ENCODE data around the gene ATF3. TPM values are rescaled to one million over a fixed set of nuclear protein-coding genes. Genes with fewer than 3 reads are reported as not detected.

Gene ATF3
- total RNA-seq, 1 donor from 2014 or later, result 23.9 TPM

DNA sequence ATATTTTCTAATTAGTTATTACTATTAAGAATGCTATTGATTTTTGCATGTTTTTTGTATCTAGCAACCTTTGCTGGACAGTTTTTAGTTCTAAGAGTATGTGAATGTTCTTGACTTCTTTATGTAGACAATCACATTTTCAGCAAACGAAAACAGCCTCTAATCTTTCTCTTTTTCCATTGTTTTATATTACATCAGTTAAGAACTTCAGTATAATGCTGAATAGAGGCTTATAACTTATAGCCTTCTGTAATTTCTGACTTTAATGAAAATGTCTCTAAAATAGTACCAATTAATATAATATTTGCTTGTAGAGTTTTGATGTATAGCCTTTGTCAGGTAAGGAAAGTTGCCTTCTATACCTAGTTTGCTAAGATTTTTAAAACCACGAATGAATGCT, 33.2 kb upstream of the ATF3 start:
- intact Hi-C loops (cut with micrococcal nuclease), result no loop called here
- peaks cover 6% of the 10 kb centered on the region for H3K4me1 Mint-ChIP-seq (ENCODE audit: low read depth)

DNA sequence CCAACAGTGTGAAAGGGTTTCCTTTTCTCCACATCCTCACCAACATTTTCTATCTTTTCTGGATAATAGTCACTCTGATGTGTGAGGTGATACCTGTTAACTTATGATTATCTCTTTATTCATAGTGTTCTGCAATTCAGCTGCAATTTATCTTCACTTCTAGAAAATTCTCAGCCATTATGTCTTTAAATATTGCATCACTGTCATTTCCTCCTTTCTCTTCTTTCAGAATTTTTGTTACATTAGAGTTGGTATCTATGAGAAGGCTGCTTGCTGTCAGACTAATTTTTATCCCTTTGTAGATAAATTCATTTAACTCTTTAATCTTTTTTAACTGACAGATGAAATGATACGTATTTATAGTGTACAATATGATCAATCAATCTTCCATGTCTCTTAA, 30.5 kb upstream of the ATF3 start:
- H3K4me1 Mint-ChIP-seq (ENCODE audit: low read depth), result peaks cover 6% of the 10 kb centered on the region
- intact Hi-C loops (cut with micrococcal nuclease), result no loop called here
- H3K4me3 Mint-ChIP-seq (ENCODE audit: low read depth), result no peak overlapping the region
- peaks cover 29% of the 10 kb centered on the region for H3K27me3 Mint-ChIP-seq (ENCODE audit: low read depth)
- H3K27ac Mint-ChIP-seq, result no peak overlapping the region
- H3K9me3 Mint-ChIP-seq, result no peaks in the 10 kb centered on the region
- no peaks in the 10 kb centered on the region for H3K36me3 Mint-ChIP-seq (ENCODE audit: low read depth)
- no peak for DNase-seq (ENCODE audit: low spot score)

More for the DNA sequence above, 33.2 kb upstream of the ATF3 start:
- DNase-seq (ENCODE audit: low spot score), result no peak
- Mint-ChIP-seq H3K4me3 (ENCODE audit: low read depth) (no peak overlapping the region), H3K9me3 (no peaks in the 10 kb centered on the region), H3K36me3 (ENCODE audit: low read depth) (no peaks in the 10 kb centered on the region), H3K27ac (no peak overlapping the region), H3K27me3 (ENCODE audit: low read depth) (peaks cover 37% of the 10 kb centered on the region)

GRCh38 chr1:212581034-212581433, 27.5 kb upstream of the ATF3 start:
- Mint-ChIP-seq H3K4me3 (ENCODE audit: low read depth) (no peak overlapping the region), H3K36me3 (ENCODE audit: low read depth) (no peaks in the 10 kb centered on the region), H3K27me3 (ENCODE audit: low read depth) (peaks cover 23% of the 10 kb centered on the region), H3K9me3 (no peaks in the 10 kb centered on the region), H3K27ac (no peak overlapping the region), H3K4me1 (ENCODE audit: low read depth) (peaks cover 6% of the 10 kb centered on the region)
- DNase-seq (ENCODE audit: low spot score), result no peak
- intact Hi-C loops (cut with micrococcal nuclease), result no loop called here

DNA sequence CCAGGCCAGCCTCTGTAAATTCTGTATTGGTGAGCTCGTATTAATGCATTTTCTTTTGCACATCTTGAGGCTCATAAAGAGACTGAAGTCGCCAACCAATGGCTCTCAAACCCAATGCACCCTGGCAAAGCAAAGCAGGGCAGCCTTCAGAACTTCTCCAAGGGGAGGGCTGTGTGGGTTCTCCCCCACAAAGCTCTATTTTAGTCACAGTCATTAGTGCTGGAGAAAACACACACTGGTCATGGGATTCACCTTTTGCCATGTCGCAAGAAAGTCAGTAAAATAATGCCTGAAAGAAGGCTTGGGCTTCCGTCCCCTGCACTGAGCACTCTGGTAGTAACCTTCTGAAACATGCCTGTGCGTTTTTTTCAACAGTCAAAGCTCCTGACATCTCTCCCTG, 26.3 kb upstream of the ATF3 start:
- no peak for DNase-seq (ENCODE audit: low spot score)
- Mint-ChIP-seq H3K9me3 (no peaks in the 10 kb centered on the region), H3K4me3 (ENCODE audit: low read depth) (no peak overlapping the region), H3K27me3 (ENCODE audit: low read depth) (peaks cover 28% of the 10 kb centered on the region), H3K36me3 (ENCODE audit: low read depth) (no peaks in the 10 kb centered on the region), H3K4me1 (ENCODE audit: low read depth) (peaks cover 6% of the 10 kb centered on the region), H3K27ac (no peak overlapping the region)
- intact Hi-C loops (cut with micrococcal nuclease), result no loop called here

DNA sequence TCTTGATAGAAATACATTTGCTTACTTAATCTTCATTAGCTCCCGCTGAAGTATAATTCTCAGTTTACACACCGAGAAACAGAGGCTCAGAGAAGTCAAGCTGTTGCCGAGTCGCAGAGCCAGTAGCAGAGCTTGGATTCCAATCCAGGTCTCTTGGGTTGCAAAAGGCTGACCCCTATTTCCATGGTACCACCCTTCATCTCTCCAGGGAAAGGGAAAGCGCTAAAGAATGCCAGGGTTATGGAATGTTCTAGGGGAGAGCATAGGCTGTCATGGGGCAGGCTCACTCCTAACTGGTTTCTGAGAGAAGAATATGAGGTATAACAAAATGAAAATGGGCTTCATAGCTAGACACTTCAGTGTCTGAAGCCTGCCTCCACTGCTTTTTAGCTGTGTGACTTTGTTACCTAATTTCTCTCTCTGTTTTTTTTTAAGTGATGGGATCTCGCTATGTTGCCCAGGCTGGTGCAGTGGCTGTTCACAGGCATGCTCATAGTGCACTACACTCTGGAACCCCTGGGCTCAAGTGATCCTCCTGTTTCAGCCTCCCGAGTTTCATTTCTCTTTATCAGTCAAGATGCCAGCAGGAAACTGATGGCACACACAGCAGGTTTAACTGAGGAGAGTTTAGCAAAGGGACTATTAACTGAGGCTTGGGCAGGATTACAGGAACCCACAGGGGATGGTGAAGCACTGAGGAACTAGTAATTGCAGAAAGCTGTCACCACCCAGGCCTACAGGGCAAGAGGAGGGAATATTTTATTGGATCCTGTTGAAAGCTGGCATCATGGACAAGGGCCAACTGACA, 25.5 kb upstream of the ATF3 start:
- H3K9me3 Mint-ChIP-seq, result no peaks in the 10 kb centered on the region
- peaks cover 6% of the 10 kb centered on the region for H3K4me1 Mint-ChIP-seq (ENCODE audit: low read depth)
- H3K36me3 Mint-ChIP-seq (ENCODE audit: low read depth), result no peaks in the 10 kb centered on the region
- no peak overlapping the region for H3K27ac Mint-ChIP-seq
- intact Hi-C loops (cut with micrococcal nuclease), result no loop called here
- H3K27me3 Mint-ChIP-seq (ENCODE audit: low read depth), result peaks cover 27% of the 10 kb centered on the region
- no peak for DNase-seq (ENCODE audit: low spot score)
- no peak overlapping the region for H3K4me3 Mint-ChIP-seq (ENCODE audit: low read depth)

DNA sequence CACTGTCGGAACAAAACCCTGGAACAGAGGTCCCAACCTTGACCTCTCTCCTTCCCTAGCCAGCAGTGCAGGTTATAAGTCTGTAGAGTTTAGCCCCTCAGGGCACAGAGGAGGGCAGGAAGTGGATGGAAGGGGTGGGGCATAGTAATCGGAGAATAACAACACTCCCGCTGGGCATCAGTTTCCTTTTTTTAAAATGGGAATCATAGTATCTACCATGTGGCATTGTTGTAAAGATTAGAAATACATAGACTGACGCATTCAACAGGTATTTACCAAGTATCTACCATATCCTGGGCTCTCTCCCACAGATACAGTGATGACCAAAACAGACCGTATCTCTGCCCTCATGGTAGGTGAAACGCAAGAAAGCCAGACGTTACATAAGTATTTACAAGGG, 24.9 kb upstream of the ATF3 start:
- H3K27me3 Mint-ChIP-seq (ENCODE audit: low read depth), result peaks cover 22% of the 10 kb centered on the region
- no peaks in the 10 kb centered on the region for H3K9me3 Mint-ChIP-seq
- no peaks in the 10 kb centered on the region for H3K36me3 Mint-ChIP-seq (ENCODE audit: low read depth)
- no peak overlapping the region for H3K4me3 Mint-ChIP-seq (ENCODE audit: low read depth)
- intact Hi-C loops (cut with micrococcal nuclease), result no loop called here
- no peak overlapping the region for H3K27ac Mint-ChIP-seq
- DNase-seq (ENCODE audit: low spot score), result no peak
- peaks cover 1% of the 10 kb centered on the region for H3K4me1 Mint-ChIP-seq (ENCODE audit: low read depth)

DNA sequence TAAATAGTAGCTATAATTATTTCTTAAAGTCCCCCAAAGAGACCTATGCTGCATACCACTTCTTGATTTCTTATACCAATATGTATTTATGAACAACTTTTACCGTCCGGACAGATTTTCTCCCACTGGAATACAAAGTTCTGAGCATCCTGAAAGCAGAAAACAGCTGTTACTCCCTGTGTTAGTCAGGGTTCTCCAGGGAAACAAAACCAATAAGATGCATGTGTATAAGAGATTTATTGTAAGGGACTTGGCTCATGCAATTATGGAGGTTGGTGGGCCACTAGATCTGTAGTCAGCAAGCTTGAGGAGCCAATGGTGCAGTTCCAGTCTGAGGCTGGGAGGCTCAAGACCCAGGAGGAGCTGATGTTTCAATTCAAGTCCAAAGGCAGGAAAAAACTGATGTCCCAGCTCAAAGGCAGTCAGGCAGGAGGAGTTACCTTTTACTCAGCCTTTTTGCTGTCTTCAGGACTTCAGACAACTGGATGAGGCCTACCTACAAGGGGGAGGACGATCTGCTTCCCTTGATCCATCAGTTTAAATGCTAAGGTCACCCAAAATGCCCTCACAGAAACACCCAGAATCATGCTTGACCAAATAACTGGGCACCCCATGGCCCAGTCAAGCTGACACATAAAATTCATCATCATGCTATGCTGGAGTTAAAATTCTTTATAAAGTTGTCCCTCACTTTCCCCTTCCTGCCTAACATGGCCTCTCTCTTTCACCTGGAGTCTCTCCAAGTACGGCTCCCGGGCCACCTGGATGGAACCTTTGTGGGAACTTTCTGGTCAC, 24.3 kb upstream of the ATF3 start:
- peaks cover 26% of the 10 kb centered on the region for H3K27me3 Mint-ChIP-seq (ENCODE audit: low read depth)
- no peak for DNase-seq (ENCODE audit: low spot score)
- no peaks in the 10 kb centered on the region for H3K36me3 Mint-ChIP-seq (ENCODE audit: low read depth)
- intact Hi-C loops (cut with micrococcal nuclease), result no loop called here
- peaks cover 1% of the 10 kb centered on the region for H3K4me1 Mint-ChIP-seq (ENCODE audit: low read depth)
- H3K4me3 Mint-ChIP-seq (ENCODE audit: low read depth), result no peak overlapping the region
- no peak overlapping the region for H3K27ac Mint-ChIP-seq
- no peaks in the 10 kb centered on the region for H3K9me3 Mint-ChIP-seq

DNA sequence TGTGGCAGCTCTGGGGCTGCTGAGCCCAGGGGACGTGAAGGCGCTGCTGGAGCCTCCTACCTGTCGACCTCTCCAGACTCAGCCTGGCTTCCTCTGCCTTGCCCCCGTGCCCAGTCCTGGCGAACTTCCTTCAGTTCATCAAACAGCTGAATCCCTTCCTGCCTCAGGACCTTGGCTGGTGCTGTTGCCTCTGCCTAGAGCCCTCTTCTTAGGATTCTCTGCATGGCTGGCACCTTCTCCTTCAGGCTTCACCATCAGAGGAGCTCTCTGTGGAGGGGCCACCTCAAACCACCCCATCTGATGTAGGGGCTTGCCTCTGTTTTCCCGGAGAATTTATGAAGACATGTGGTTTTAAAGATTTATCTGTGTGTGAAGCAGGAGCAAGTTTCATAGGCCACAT, 23.4 kb upstream of the ATF3 start:
- no peak for DNase-seq (ENCODE audit: low spot score)
- Mint-ChIP-seq H3K27me3 (ENCODE audit: low read depth) (peaks cover 28% of the 10 kb centered on the region), H3K27ac (no peak overlapping the region), H3K4me1 (ENCODE audit: low read depth) (peaks cover under 1% of the 10 kb centered on the region), H3K4me3 (ENCODE audit: low read depth) (no peak overlapping the region), H3K36me3 (ENCODE audit: low read depth) (no peaks in the 10 kb centered on the region), H3K9me3 (no peaks in the 10 kb centered on the region)
- intact Hi-C loops (cut with micrococcal nuclease), result no loop called here

GRCh38 chr1:212586206-212587015, 22.1 kb upstream of the ATF3 start:
- Mint-ChIP-seq H3K27me3 (ENCODE audit: low read depth) (peaks cover 39% of the 10 kb centered on the region), H3K9me3 (no peaks in the 10 kb centered on the region), H3K36me3 (ENCODE audit: low read depth) (no peaks in the 10 kb centered on the region), H3K27ac (no peak overlapping the region), H3K4me1 (ENCODE audit: low read depth) (no peaks in the 10 kb centered on the region), H3K4me3 (ENCODE audit: low read depth) (no peak overlapping the region)
- intact Hi-C loops (cut with micrococcal nuclease), result no loop called here
- DNase-seq (ENCODE audit: low spot score), result no peak

GRCh38 chr1:212587016-212587887, 21.3 kb upstream of the ATF3 start:
- no peaks in the 10 kb centered on the region for H3K36me3 Mint-ChIP-seq (ENCODE audit: low read depth)
- no peak overlapping the region for H3K27ac Mint-ChIP-seq
- no peak for DNase-seq (ENCODE audit: low spot score)
- peaks cover 43% of the 10 kb centered on the region for H3K27me3 Mint-ChIP-seq (ENCODE audit: low read depth)
- intact Hi-C loops (cut with micrococcal nuclease), result no loop called here
- no peaks in the 10 kb centered on the region for H3K4me1 Mint-ChIP-seq (ENCODE audit: low read depth)
- H3K9me3 Mint-ChIP-seq, result no peaks in the 10 kb centered on the region
- no peak overlapping the region for H3K4me3 Mint-ChIP-seq (ENCODE audit: low read depth)

DNA sequence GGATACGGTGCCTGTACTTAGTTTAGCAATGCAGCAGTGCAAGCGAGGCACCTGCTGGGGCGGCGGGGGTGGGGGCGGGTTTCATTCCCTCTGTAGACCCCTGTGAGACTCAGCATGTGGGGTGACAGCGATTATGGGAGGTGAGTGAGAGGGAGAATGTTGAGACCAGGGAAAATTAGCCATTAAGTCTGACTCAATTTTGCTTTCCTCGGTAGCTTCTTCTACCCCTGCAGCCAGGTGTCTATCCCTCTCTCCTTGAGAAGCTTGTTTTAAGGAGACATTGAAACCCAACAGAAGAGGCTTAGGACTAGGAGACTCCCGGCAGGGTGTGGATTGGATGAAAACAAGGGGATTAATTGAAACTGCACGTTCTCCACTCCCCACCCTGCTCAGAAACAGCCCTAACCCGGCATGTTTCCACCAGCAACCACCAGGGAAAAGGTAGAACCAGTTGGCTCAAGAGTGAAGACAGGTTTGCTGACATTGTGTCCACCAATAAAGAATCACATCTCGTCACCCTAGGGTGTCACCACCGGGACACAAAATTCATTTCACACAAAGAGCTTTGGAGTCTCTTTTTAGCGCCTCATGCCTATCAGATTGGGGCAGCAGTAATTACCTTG, 20.6 kb upstream of the ATF3 start:
- Mint-ChIP-seq H3K4me1 (ENCODE audit: low read depth) (no peaks in the 10 kb centered on the region), H3K27me3 (ENCODE audit: low read depth) (peaks cover 43% of the 10 kb centered on the region), H3K9me3 (no peaks in the 10 kb centered on the region), H3K4me3 (ENCODE audit: low read depth) (no peak overlapping the region), H3K27ac (no peak overlapping the region), H3K36me3 (ENCODE audit: low read depth) (no peaks in the 10 kb centered on the region)
- intact Hi-C loops (cut with micrococcal nuclease), result no loop called here
- no peak for DNase-seq (ENCODE audit: low spot score)

- no peak overlapping the region for H3K27ac Mint-ChIP-seq
- no peaks in the 10 kb centered on the region for H3K4me1 Mint-ChIP-seq (ENCODE audit: low read depth)
- DNase-seq (ENCODE audit: low spot score), result no peak
- H3K27me3 Mint-ChIP-seq (ENCODE audit: low read depth), result peaks cover 43% of the 10 kb centered on the region
- intact Hi-C loops (cut with micrococcal nuclease), result no loop called here
- no peaks in the 10 kb centered on the region for H3K36me3 Mint-ChIP-seq (ENCODE audit: low read depth)
- no peaks in the 10 kb centered on the region for H3K9me3 Mint-ChIP-seq
- no peak overlapping the region for H3K4me3 Mint-ChIP-seq (ENCODE audit: low read depth)
Observed at GRCh38 chr1:212589446-212589845, 19.1 kb upstream of the ATF3 start.
